Measurements from ENCODE around the gene PDSS2.

DNA sequence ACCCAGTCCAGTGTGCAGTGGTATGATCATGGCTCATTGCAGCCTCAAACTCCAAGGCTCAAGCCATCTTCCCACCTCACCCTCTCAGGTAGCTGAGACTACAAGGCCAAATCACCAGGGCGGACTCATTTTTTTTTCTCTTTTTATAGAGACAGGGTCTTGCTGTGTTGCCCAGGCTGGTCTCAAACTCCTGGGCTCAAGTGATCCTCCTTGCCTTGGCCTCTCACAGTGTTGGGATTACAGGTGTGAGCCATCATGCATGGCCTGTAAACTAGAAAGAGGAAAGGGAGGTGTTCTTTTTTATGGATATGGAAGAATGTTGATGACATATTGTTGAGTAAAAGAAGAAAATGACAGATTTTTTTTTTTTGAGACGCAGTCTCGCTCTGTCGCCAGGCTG lies 339.0 kb downstream of the PDSS2 start:
- TF ChIP-seq EZH2 (IDR thresholded peaks at IDR 0.05; ENCODE audit: low read depth): no peak
- TF ChIP-seq, protein P1, sequence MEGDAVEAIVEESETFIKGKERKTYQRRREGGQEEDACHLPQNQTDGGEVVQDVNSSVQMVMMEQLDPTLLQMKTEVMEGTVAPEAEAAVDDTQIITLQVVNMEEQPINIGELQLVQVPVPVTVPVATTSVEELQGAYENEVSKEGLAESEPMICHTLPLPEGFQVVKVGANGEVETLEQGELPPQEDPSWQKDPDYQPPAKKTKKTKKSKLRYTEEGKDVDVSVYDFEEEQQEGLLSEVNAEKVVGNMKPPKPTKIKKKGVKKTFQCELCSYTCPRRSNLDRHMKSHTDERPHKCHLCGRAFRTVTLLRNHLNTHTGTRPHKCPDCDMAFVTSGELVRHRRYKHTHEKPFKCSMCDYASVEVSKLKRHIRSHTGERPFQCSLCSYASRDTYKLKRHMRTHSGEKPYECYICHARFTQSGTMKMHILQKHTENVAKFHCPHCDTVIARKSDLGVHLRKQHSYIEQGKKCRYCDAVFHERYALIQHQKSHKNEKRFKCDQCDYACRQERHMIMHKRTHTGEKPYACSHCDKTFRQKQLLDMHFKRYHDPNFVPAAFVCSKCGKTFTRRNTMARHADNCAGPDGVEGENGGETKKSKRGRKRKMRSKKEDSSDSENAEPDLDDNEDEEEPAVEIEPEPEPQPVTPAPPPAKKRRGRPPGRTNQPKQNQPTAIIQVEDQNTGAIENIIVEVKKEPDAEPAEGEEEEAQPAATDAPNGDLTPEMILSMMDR (conservative IDR thresholded peaks at IDR 0.05): no peak
